B cell (primary cell): ENCODE results near the gene PANK1.

Experiments used
- EZH2 ChIP-seq: IDR thresholded peaks from 2 replicates; pipeline ENCODE4 v1.6.1; 2012; ENCODE audit warnings: borderline replicate concordance, low read depth, mild to moderate bottlenecking, moderate library complexity, low read length; ENCODE audit not compliant: insufficient read depth, poor library complexity, severe bottlenecking
- TF ChIP-seq, protein P1 (sequence below): fragments of 200-600 bp; IDR thresholded peaks from one replicate; pipeline ENCODE4 v1.8.0; 2022; ENCODE audit warnings: antibody characterized with exemption, mild to moderate bottlenecking

DNA sequence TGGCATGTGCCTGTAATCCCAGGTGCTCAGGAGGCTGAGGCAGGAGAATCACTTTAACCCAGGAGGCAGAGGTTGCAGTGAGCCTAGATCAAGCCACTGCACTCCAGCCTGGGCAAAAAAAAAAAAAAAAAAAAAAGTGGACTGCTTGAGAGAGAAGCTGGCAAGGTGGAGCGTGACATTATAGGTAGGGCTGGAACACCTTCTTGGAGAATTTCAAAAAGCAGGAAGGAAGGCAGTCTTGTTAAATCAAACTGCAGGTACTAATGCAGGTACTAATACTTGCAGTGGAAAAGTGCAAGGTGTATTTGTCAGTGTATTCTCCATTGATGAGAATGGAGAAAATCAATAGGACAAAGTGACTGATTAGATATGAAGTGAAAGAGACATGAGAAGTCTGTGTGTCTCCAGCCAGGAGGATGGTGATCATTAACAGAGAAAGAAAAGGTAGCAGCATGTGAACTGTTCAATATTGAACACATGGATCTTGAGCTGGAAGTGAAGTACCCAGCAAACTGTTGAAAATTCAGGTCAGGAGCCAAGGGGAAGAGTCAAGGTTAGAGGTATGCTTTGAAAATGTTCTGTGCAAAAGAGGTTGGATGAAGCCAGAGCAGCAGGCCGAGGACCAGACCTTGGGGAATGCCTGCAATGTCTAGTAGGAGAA lies 97.1 kb downstream of the PANK1 start:
- TF ChIP-seq EZH2: no peak
- TF ChIP-seq, protein P1, sequence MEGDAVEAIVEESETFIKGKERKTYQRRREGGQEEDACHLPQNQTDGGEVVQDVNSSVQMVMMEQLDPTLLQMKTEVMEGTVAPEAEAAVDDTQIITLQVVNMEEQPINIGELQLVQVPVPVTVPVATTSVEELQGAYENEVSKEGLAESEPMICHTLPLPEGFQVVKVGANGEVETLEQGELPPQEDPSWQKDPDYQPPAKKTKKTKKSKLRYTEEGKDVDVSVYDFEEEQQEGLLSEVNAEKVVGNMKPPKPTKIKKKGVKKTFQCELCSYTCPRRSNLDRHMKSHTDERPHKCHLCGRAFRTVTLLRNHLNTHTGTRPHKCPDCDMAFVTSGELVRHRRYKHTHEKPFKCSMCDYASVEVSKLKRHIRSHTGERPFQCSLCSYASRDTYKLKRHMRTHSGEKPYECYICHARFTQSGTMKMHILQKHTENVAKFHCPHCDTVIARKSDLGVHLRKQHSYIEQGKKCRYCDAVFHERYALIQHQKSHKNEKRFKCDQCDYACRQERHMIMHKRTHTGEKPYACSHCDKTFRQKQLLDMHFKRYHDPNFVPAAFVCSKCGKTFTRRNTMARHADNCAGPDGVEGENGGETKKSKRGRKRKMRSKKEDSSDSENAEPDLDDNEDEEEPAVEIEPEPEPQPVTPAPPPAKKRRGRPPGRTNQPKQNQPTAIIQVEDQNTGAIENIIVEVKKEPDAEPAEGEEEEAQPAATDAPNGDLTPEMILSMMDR: no peak
